ENCODE results near the gene PHF24. TPM values are rescaled to one million over a fixed set of nuclear protein-coding genes. Genes with fewer than 3 reads are reported as not detected.

PHF24 gene
- total RNA-seq, 1 experiment from 2014 or later = not detected

DNA sequence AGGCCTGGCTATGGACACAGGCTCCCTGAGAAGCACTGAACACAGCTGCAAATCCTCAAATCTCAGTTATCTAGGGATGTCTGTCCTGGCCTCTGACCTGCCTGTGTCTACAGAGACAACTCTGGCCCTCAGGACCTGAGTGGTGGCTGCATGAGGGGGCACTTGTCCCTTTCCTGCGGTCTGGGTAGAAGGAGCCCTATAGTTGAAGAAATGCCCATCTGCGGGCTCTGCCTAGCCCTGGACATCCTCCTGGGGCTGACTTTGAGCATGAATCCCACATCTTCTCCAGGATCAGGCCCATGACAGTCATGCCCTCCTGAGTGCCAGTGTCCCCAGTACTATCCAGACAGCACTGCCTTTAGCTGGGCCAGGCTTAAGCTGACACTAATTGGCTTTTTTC lies 41.5 kb downstream of the PHF24 start:
- Histone ChIP-seq H3K9me3 (no peaks in the 10 kb centered on the region), H3K27me3 (replicated peaks; ENCODE audit: control insufficient read depth, insufficient read depth, low read length) (no peaks in the 10 kb centered on the region), H3K4me1 (peaks cover 18% of the 10 kb centered on the region), H3K4me3 (ENCODE audit: low read depth, low read length) (no peak overlapping the region), H3K36me3 (ENCODE audit: control insufficient read depth, insufficient read depth, low read length) (no peaks in the 10 kb centered on the region)
- H3K27ac Mint-ChIP-seq (ENCODE audit: unreplicated experiment) = no peak overlapping the region
- no peak for DNase-seq
- H3K36me3 Mint-ChIP-seq (ENCODE audit: insufficient read depth, unreplicated experiment) = no peaks in the 10 kb centered on the region
- H3K4me3 Mint-ChIP-seq (ENCODE audit: unreplicated experiment) = no peak overlapping the region
- TF ChIP-seq, protein P1, sequence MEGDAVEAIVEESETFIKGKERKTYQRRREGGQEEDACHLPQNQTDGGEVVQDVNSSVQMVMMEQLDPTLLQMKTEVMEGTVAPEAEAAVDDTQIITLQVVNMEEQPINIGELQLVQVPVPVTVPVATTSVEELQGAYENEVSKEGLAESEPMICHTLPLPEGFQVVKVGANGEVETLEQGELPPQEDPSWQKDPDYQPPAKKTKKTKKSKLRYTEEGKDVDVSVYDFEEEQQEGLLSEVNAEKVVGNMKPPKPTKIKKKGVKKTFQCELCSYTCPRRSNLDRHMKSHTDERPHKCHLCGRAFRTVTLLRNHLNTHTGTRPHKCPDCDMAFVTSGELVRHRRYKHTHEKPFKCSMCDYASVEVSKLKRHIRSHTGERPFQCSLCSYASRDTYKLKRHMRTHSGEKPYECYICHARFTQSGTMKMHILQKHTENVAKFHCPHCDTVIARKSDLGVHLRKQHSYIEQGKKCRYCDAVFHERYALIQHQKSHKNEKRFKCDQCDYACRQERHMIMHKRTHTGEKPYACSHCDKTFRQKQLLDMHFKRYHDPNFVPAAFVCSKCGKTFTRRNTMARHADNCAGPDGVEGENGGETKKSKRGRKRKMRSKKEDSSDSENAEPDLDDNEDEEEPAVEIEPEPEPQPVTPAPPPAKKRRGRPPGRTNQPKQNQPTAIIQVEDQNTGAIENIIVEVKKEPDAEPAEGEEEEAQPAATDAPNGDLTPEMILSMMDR (IDR thresholded peaks at IDR 0.05; ENCODE audit: insufficient read depth in 1 of 2, low read depth in 1 of 2, low read length in 1 of 2, severe bottlenecking in 1 of 2, unreplicated experiment in 1 of 2) = no peak
- CTCF ChIA-PET = interaction anchor here (0.7 kb wide), 1 partner anchor 217 kb away, joined by 3 read pairs; no protein-coding TSS in a partner anchor
- intact Hi-C loops (cut with micrococcal nuclease; ENCODE audit: unreplicated experiment) = no loop called here
- peaks cover 13% of the 10 kb centered on the region for H3K4me1 Mint-ChIP-seq (ENCODE audit: low read depth, unreplicated experiment)
- no TSS peak for BruUV-seq (replicated peaks)
- H3K9me3 Mint-ChIP-seq (ENCODE audit: unreplicated experiment) = no peaks in the 10 kb centered on the region
- H3K27me3 Mint-ChIP-seq (ENCODE audit: insufficient read depth, unreplicated experiment) = peaks cover 2% of the 10 kb centered on the region
- POLR2A ChIA-PET = no interaction called here

DNA sequence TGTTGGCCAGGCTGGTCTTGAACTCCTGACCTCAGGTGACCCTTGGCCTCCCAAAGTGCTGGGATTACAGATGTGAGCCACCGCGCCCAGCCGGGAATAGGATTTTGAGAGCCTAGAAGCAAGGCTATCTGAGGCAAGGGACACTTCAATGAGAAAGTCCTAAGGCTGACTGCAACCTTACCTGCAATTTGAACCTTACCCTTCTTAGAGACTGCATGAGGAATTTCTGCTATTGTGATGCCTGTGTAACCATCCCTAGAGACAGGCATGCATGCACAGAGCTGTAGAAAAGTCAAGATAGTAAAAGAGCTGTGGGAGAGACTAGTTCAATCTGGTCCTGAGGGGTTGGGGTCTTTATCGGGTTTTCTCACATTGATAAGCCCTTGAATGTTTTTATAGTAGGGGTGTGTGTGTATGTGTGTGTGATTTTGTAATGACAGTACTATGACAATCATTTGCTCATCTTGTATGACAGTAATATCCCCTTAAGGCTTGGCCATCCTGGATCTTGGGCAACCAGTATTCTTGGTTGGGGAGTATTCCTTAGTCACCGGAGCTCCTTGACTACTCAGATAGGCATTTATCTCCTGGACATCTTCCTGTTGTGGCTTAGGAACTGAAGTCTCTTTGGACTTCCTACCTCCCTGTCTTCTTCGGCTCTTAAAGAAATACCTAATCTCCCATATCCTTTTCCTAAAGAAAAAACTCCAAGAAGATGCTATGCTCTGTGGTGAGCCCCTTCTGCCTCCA lies 42.6 kb downstream of the PHF24 start:
- no peak overlapping the region for H3K27ac Mint-ChIP-seq (ENCODE audit: unreplicated experiment)
- POLR2A ChIA-PET = no interaction called here

DNA sequence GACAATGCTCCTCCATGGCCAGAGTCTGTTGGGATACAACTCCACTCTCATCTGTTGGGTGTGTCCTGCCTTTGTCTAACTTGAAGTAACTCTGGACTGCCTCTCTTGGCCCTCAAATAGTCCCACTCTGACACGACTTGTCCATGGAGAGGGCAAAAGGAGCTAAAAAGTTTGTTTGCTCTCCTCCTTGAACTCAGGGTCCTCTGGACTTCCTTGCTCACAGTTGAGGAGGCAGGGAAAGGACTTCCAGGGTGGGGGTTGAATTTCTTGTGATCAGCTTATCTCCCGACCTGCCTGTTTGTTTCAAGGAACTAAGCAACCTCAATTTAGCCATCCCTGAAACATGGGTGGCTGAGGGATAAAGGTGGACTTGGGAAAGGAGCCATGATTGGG lies 43.2 kb downstream of the PHF24 start:
- BruUV-seq (replicated peaks) = no TSS peak
- CTCF ChIA-PET = interaction anchor here (1.0 to 1.1 kb wide), 2 partner anchors 50 to 102 kb away, joined by 3 read pairs; no protein-coding TSS in a partner anchor
- Mint-ChIP-seq H3K4me3 (ENCODE audit: unreplicated experiment) (no peak overlapping the region), H3K9me3 (ENCODE audit: unreplicated experiment) (no peaks in the 10 kb centered on the region), H3K27me3 (ENCODE audit: insufficient read depth, unreplicated experiment) (peaks cover 3% of the 10 kb centered on the region), H3K36me3 (ENCODE audit: insufficient read depth, unreplicated experiment) (no peaks in the 10 kb centered on the region), H3K27ac (ENCODE audit: unreplicated experiment) (no peak overlapping the region), H3K4me1 (ENCODE audit: low read depth, unreplicated experiment) (peaks cover 13% of the 10 kb centered on the region)
- Histone ChIP-seq H3K36me3 (ENCODE audit: control insufficient read depth, insufficient read depth, low read length) (no peaks in the 10 kb centered on the region), H3K9me3 (no peaks in the 10 kb centered on the region), H3K4me3 (ENCODE audit: low read depth, low read length) (no peak overlapping the region), H3K27me3 (replicated peaks; ENCODE audit: control insufficient read depth, insufficient read depth, low read length) (no peaks in the 10 kb centered on the region), H3K4me1 (peaks cover 17% of the 10 kb centered on the region)
- no peak for DNase-seq
- POLR2A ChIA-PET = no interaction called here
- TF ChIP-seq, protein P1 (IDR thresholded peaks at IDR 0.05; ENCODE audit: insufficient read depth in 1 of 2, low read depth in 1 of 2, low read length in 1 of 2, severe bottlenecking in 1 of 2, unreplicated experiment in 1 of 2) = no peak
- intact Hi-C loops (cut with micrococcal nuclease; ENCODE audit: unreplicated experiment) = no loop called here

More for the DNA sequence above, 42.6 kb downstream of the PHF24 start:
- no peaks in the 10 kb centered on the region for H3K36me3 ChIP-seq (ENCODE audit: control insufficient read depth, insufficient read depth, low read length)
- DNase-seq = no peak
- no peaks in the 10 kb centered on the region for H3K27me3 ChIP-seq (replicated peaks; ENCODE audit: control insufficient read depth, insufficient read depth, low read length)
- intact Hi-C loops (cut with micrococcal nuclease; ENCODE audit: unreplicated experiment) = no loop called here
- no TSS peak for BruUV-seq (replicated peaks)
- H3K4me3 ChIP-seq (ENCODE audit: low read depth, low read length) = no peak overlapping the region
- H3K9me3 ChIP-seq = no peaks in the 10 kb centered on the region
- H3K4me1 ChIP-seq = peaks cover 17% of the 10 kb centered on the region
- TF ChIP-seq, protein P1 (IDR thresholded peaks at IDR 0.05; ENCODE audit: insufficient read depth in 1 of 2, low read depth in 1 of 2, low read length in 1 of 2, severe bottlenecking in 1 of 2, unreplicated experiment in 1 of 2) = no peak
- Mint-ChIP-seq H3K36me3 (ENCODE audit: insufficient read depth, unreplicated experiment) (no peaks in the 10 kb centered on the region), H3K27me3 (ENCODE audit: insufficient read depth, unreplicated experiment) (peaks cover 3% of the 10 kb centered on the region), H3K9me3 (ENCODE audit: unreplicated experiment) (no peaks in the 10 kb centered on the region), H3K4me1 (ENCODE audit: low read depth, unreplicated experiment) (peaks cover 13% of the 10 kb centered on the region), H3K4me3 (ENCODE audit: unreplicated experiment) (no peak overlapping the region)
- CTCF ChIA-PET = interaction anchor here (1.0 kb wide), 1 partner anchor 102 kb away, joined by 3 read pairs; no protein-coding TSS in a partner anchor

Data from Caco-2 (cell line).